Stimulated activated CD8-positive, alpha-beta memory T cell treated with anti-CD3 and anti-CD28 coated beads, Interleukin-7, amount 100 ng/mL, for 48 hours (primary cell): ENCODE results near the gene CDH13.
"Not testable (repeated sequence)": the region's sequence is repeated elsewhere in the genome, so short reads cannot be mapped to it uniquely, and the experiment has no call there.

Source experiments
- DNase-seq, 2 donors: peaks; one replicate each; pipeline ENCODE4 v3.0.0-alpha.2; 2020; ENCODE audit warnings: low read depth in 1 of 2; ENCODE audit errors: extremely low read depth in 1 of 2

CDH13 gene

DNA sequence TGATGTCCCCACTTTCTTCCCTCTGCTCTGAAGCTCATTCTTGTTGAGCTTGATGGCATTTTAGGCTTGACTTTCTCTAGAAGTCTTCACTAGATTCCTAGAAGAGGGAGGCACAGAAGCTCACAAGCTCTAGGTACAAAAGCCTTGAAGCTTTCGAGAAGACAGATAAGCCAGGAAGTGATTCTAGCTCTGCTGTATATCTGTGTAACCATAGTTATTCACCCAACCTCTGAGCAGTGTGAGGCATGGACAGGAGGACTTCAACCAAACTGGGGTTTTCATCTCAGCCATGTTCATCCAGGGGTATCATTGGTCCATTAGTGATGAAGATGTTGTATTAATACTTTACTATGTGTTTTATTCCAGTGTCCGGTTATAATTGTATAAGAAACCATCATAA, 299.7 kb downstream of the CDH13 start:
- no peak for DNase-seq

GRCh38 chr16:82933933-82934332, 307.2 kb downstream of the CDH13 start:
- DNase-seq = not testable (repeated sequence)

GRCh38 chr16:82935766-82936165, 309.0 kb downstream of the CDH13 start:
- no peak for DNase-seq

- DNase-seq = no peak
These were observed 310.3 kb downstream of the CDH13 start for GRCh38 chr16:82936941-82937551.

GRCh38 chr16:82937926-82938520, 311.3 kb downstream of the CDH13 start:
- DNase-seq = no peak

- no peak for DNase-seq
These were observed 316.6 kb downstream of the CDH13 start for GRCh38 chr16:82943371-82943770.

- DNase-seq = no peak
These were observed 318.8 kb downstream of the CDH13 start for GRCh38 chr16:82945420-82946101.

- DNase-seq = no peak
These were observed 320.9 kb downstream of the CDH13 start for GRCh38 chr16:82947698-82948097.

- no peak for DNase-seq
These were observed 322.2 kb downstream of the CDH13 start for GRCh38 chr16:82949016-82949415.

DNA sequence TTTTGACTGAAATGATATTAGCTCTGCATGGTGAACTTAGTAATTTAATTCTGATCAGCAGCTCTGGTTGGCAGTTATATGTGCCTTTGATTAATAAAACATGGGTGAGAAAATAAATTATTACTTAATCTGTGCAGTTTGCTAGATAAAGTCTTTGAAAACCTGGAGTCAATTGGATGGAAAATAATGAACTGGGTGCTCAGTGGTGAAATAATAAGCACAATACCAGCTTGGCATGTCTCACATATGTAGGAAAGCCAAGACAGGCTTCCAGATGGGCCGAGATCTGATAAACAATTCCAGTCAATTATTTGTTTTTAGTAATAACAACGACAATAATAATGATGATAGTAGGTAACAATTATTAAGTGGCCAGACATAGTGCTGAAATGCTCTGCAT, 326.7 kb downstream of the CDH13 start:
- DNase-seq = no peak

- no peak for DNase-seq
These were observed 327.6 kb downstream of the CDH13 start for GRCh38 chr16:82954224-82954929.

GRCh38 chr16:82955741-82956348, 329.1 kb downstream of the CDH13 start:
- no peak for DNase-seq

DNA sequence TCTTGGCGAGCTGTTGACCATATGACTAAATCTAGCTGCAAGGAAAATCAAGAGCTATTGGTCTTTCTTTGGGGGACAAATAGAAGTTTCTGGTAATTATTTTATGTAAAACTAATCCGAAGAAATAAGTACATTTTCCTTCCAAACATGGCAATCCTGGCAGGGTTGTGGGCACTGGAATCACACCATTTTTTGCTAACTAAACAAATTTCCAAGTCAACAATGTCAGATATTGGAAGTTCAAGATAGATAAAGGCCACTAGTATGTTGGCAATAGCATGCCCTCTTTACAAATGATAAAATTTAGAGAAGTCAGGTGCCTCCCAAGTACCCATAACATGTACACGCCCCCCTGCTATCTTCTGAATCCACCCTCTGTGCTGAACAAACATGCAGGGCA, 330.4 kb downstream of the CDH13 start:
- no peak for DNase-seq

DNA sequence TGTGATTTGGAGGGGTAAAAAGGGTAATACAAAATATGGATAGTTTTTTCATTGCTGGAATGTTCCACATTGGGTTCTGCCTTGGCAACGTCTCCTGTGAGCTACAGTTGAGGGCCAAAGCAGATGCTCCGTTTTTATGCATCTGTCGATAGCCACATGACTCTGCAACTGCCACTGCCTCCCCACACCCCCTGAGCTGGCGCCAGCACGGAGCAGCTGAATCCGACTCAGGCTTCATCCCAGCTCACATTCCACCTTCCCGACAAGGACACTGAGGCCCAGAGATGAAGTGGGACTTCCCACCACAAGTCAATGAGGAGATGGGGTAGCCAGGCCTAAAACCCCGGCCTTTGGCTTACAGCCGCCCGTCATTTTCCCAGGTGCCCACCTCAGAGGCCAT, 334.1 kb downstream of the CDH13 start:
- DNase-seq = no peak

DNA sequence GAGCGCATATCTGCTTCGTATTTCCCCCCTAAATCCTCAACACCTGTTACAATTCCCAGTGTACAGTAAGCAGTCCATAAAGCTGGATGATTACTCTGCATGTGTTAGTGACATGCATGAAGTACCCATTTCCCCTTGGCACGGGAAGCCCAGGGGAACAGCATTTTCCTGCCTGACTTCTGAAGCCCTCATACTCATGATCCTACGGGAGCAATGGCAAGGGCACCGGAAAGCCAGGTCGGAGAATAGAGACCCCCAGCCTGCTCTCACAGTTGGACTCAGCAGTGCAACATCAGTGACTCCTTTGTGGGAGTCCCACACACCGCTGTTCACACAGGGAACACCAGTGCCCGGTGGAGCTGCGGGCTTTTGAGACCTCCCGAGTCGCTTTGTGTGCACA, 336.9 kb downstream of the CDH13 start:
- no peak for DNase-seq

- DNase-seq = no peak
These were observed 339.0 kb downstream of the CDH13 start for GRCh38 chr16:82965808-82966207.

GRCh38 chr16:82967424-82967823, 340.7 kb downstream of the CDH13 start:
- DNase-seq = no peak

GRCh38 chr16:82971126-82971525, 344.4 kb downstream of the CDH13 start:
- DNase-seq = no peak

DNA sequence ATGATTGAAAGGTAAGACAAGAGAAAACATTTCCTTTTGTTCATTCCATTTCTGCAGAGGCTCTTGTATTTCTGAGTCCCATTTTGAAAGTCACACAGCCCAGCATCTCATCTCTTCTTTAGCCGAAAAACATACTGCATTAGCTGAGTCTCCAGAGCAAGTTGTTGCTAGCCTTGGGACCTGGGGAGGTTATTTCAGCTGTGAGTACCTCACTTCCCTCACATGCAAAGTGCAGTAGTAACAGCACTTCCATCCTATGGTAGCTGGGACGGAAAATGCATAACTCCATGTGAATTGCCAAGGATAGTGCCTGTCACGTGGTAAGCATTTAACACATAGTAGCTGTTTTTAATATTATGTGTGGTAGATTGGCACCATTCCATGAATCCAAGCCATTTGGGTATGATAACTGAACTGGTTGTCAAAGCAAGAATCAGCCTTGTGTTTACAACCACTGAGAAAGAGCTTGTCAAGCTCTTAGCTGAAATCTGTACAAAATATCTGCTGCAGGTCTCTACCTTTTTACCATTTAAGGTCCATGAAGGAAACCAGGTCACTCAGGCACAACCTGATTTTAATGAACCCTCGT, 345.7 kb downstream of the CDH13 start:
- no peak for DNase-seq

DNA sequence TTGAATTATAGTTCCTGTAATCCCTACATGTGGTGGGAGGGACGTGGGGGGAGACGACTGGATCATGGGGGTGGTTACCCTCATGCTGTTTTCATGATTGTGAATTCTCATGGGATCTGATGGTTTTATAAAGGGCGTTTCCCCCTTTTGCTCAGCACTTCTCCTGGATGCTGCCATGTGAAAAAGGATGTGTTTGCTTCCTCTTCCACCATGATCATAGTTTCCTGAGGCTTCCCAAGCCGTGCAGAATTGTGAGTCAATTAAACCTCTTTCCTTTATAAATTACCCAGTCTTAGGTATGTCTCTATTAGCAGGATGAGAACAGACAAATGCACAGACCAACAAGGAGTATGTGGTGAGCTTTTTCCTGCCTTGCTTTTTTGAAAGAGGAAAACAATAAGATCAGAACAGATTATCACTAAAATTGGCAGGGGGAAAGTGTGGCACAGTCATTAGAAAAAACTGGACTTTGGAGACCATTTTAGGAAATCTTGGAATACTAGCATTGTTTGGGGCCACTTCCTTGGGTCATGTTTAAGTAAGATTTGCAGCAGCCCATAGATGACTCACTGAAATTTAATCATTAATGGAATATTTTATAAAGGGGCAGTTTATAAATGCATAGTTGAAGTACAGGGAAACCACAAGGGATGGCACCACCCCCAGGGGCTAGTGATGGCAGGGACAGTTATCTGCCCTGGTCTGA, 352.8 kb downstream of the CDH13 start:
- no peak for DNase-seq
